GM19240 (cell line): Measurements from ENCODE around the gene PPTC7.
"Not testable (repeated sequence)": the region's sequence is repeated elsewhere in the genome, so short reads cannot be mapped to it uniquely, and the experiment has no call there.

Experiments
- DNase-seq: peaks from one replicate; pipeline ENCODE4 v3.0.0; 2011; ENCODE audit warnings: low spot score; ENCODE audit not compliant: insufficient read length

The PPTC7 gene

DNA sequence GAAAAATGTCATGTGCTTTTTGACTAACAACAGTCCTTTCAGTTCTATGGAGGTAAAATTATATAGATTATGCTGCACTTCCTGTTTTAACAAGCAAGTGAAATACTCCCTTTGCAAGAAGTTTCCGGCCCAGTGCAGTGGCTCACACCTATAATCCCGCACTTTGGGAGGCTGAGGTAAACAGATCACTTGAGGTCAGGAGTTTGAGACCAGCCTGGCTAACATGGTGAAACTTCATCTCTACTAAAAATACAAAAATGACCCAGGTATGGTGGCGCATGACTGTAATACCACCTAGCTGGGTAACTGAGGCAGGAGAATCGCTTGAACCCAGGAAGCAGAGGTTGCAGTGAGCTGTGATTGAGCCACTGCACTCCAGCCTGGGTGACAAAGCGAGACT lies 20.7 kb downstream of the PPTC7 start:
- DNase-seq, result not testable (repeated sequence)

DNA sequence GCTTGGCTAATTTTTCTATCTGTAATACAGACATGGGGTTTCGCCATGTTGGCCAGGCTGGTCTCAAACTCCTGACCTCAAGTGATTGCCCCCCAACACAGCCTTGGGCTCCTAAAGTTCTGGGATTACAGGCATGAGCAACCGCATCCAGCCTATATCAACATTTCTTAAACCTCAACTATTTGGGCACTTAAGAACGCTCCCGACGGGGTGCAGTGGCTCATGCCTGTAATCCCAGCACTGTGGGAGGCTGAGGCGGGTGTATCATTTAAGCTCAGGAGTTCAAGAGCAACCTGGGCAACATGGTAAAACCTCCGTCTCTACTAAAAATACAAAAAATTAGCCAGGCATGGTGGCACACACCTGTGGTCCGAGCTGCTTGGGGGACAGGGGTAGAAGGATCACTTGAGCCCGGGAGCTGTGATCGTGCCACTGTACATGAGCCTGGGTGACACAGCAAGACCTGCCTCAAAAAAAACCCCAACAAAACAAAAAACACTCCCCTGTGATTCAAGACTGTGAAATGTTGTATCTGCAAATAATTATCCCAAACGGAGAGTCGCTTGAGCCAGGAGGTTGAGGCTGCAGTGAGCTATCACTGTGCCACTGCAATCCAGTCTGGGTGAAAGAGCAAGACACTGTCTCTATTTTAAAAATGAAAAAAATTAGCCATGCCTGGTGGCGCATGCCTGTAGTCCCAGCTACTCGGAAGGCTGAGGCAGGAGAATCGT lies 21.5 kb downstream of the PPTC7 start:
- DNase-seq, result no peak

GRCh38 chr12:110560946-110561345 lies 22.2 kb downstream of the PPTC7 start:
- DNase-seq, result no peak

GRCh38 chr12:110560048-110560447 lies 23.1 kb downstream of the PPTC7 start:
- no peak for DNase-seq

GRCh38 chr12:110558945-110559344 lies 24.2 kb downstream of the PPTC7 start:
- DNase-seq, result not testable (repeated sequence)

DNA sequence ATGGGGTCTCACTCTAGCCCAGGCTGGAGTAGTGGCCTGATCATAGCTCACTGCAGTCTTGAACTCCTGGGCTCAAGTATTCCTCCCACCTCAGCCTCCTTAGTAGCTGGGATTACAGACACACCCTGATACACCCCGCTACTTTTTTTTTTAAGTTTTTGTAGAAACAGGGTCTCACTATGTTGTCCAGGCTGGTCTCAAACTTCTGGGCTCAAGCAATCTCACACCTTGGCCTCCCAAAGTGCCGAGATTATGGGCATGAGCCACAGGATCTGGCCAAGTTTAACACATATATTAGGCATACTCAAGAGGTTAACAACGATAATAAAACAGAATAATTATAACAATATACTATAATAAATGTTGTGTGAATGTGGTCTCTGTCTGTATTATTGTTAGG lies 25.8 kb downstream of the PPTC7 start:
- no peak for DNase-seq

DNA sequence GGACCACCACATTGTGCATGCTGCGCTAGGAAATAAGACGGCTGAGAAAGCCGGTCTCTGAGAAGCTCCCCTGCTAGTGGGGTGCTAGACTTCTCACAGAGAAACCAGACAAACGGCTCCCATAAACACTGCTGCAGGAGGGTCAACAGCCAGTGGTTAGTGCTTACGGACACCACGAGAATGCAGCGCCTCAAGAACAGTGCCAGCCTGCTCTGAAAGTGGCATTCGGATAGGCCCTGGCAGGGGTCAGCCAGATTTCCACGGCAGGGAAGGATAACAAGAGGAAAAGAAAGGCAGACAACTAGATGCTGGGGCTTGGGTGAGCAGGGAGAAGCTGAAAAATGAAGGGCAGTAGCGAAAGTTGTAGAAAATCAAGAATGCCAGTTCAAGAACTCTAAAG lies 26.4 kb downstream of the PPTC7 start:
- no peak for DNase-seq

DNA sequence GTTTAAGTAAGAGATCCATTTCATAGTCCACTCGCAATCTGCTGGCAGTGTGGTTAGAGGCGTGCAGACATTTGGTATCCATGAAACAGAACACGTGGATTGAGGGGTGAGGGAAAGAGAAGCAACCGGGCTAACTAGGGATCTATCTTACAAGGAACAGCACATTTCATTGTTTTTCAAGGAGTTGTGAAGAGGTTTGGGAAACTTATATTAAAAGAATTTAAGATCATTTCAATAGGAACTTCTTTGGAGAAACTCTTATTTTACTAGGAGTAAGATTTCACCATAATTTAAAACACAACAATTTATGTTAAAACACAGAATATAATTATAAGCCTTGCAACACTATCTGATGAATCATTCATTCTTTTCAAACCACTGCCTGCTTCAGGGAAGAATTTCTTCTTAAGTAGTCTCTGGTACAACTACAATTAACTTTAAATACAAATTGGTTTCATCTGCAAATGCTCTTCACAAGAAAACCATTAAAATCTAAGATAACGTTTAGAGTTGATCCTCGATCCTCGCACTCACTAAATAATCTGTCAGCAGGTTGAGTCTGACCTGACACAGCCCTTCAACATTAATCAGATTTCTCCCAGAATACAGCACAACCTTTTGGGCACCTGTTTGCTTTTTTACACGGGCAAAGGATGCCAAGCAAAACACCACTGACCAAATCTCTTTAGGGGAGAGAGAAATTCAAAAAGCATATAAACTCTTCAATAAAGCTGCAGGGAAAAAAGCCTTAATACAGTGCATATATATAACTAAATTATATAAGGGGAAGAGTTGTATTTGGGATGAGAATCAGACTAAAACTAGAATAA lies 27.3 kb downstream of the PPTC7 start:
- DNase-seq, result no peak

- no peak for DNase-seq
These were observed 28.9 kb downstream of the PPTC7 start for GRCh38 chr12:110554184-110554583.

DNA sequence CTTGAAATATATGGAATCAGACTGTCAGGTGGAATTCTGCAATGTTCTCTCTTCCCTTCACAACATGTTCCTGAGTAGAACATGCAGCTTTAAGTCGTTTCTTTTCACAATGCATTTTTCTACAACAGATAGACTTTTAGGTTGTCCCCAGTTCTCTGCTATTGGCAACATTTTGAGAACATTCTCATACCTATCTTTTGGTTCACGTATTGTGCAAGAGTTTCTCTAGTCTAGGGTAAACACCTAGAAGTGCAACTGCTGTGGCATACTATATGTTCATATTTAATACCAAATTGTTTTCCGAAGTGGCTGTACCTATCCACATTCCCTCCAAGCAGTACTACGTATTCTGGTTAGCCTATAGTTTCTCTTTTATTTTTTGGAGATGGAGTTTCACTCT lies 32.1 kb downstream of the PPTC7 start:
- no peak for DNase-seq

DNA sequence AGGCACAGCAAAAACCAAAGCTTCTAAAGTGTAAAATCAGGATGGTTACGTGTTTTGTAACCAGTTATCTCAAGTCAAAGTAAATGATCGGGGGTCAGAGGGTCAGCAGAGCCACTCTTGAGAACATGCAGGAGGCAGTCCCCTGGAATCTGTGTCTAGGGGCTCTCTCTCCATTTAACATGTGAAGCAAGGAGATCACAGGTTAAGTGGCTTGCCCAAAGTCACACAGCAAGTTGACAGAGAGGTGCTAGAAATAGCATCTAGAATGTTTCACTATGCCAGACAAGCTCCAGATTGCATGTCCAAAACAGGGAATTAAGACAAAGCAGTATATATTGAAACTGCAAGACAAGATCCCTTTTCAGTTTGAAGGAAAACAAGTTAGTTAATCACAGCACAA lies 33.4 kb downstream of the PPTC7 start:
- no peak for DNase-seq

GRCh38 chr12:110548678-110549077 lies 34.4 kb downstream of the PPTC7 start:
- DNase-seq, result no peak

- no peak for DNase-seq
These were observed 36.0 kb downstream of the PPTC7 start for GRCh38 chr12:110547090-110547489.

DNA sequence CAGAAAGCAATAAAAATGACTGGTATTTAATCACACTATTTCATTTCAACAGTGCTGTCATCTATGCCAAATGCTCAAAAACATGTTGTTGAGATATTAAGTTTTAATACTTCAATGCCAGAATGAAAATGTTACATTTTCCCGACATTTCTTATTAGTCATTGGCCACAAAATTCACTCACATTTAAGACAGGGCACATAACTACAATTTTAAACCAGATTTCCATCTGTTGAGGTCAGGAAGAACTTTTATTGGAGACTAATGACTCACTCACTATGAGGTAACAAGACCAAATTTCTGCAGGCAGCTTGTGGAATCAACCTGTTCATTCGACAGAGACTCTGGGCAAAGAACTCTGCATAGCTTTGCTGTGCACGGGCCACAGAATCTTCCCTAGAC lies 36.8 kb downstream of the PPTC7 start:
- no peak for DNase-seq

DNA sequence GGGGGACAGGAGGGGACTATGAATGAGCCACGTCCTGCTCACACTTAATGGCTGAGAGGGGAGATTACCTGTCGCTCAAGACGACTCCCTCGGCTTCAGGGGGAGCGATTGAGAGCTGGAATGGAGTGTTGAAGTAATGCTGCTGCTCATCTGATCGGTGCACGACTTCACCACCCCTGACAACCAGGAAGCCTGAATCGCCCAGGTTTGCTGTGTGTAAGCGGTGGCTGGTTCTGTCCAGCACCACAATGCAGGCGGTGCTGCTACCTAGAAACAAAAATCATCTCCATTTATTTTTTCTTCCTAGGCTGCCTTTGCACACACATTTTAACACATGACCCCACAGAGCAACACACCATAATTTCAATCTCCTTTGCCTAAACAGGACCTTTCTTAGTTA lies 37.3 kb downstream of the PPTC7 start:
- DNase-seq, result no peak

GRCh38 chr12:110545259-110545658 lies 37.9 kb downstream of the PPTC7 start:
- DNase-seq, result not testable (repeated sequence)

DNA sequence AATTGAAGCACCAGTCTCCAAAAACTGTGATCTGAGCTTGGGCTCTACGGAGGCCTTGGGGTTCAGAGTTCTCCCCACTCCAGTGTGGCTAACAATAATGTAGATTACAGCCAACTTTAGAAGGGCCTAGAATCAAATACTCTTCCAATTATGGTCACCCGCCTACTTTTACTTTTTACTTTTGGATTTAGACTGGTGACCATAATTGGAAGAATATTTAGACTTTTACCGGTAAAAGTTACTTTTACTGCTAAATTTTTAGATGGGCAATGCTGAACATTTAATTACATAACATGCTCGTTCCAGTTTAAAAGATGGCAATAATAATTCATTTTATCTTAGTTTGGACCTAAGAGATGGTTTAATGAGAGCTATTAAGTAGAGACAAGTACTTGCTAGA lies 39.2 kb downstream of the PPTC7 start:
- DNase-seq, result no peak

- DNase-seq, result no peak
These were observed 39.7 kb downstream of the PPTC7 start for GRCh38 chr12:110543252-110543959.

GRCh38 chr12:110540048-110540447 lies 43.1 kb downstream of the PPTC7 start:
- no peak for DNase-seq

GRCh38 chr12:110538869-110539622 lies 44.1 kb downstream of the PPTC7 start:
- no peak for DNase-seq

DNA sequence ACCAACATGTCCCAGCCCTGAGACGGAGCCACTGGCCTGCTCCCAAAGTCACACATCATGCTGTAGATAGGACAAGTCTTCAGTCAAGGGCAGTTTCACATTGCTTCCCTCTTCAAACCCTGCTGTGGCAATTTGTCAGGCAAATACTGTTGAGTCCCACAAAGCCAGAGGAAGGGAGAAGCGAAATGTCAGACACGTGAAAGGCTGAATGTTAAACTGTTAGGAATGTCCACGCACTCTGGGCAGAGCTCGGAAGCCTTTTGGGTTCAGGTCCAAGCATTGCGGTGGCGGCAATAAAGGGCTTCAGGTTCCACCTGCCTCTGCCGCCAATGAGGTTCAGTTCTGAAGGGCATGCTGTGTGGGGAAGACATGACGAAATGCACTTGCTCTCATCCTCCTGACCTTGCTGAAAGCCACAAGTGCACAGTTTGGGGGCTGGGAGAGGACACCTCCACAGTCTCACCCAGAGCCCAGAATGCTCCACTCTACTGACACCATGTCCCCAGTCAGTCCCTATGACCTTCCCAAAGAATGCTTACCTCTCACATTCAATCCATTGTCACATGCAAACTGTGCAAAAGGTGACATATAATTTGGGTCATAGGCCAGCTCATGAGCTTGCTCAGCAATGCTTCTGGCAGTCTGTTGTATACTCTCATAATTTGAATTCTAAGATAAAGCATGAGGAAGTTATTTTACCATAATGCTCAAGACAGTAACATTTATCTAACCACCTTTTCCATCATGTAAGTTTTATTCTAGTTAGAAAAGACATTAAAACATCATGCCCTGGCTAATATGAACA lies 45.3 kb downstream of the PPTC7 start:
- no peak for DNase-seq
